Neural cell (in vitro differentiated cells): ENCODE measurements around the gene SHANK3. TPM values are rescaled to one million over a fixed set of nuclear protein-coding genes. Genes with fewer than 3 reads are reported as not detected.
"Not testable (repeated sequence)": the region's sequence is repeated elsewhere in the genome, so short reads cannot be mapped to it uniquely, and the experiment has no call there.

ENCODE experiments used
- H2AFZ ChIP-seq: fragments of 200-600, 300-800 bp; sonication (generic), shearing (Covaris generic); 2 replicates; pipeline ENCODE4 v1.6.0; 2014; ENCODE audit warnings: low read depth, mild to moderate bottlenecking, antibody characterized with exemption, low read length, moderate library complexity
- H3F3A ChIP-seq: fragments of 200-600 bp; shearing (Covaris generic); 2 replicates; pipeline ENCODE4 v1.6.1; 2016; ENCODE audit warnings: mild to moderate bottlenecking, moderate library complexity, mixed read lengths, antibody characterized with exemption, low read length; ENCODE audit not compliant: insufficient read depth, poor library complexity, severe bottlenecking
- H3K27ac ChIP-seq: fragments of 200-600, 300-800 bp; sonication (generic), shearing (Covaris generic); 2 replicates; pipeline ENCODE4 v1.5.1; 2014; ENCODE audit warnings: mild to moderate bottlenecking, low read length, moderate library complexity
- H3K27me3 ChIP-seq: fragments of 300-800, 200-600 bp; sonication (generic), shearing (Covaris generic); 2 replicates; pipeline ENCODE4 v1.6.0; 2014; ENCODE audit warnings: mild to moderate bottlenecking, low read depth, low read length, moderate library complexity; ENCODE audit not compliant: insufficient read depth
- H3K36me3 ChIP-seq: fragments of 300-800, 200-600 bp; sonication (generic), shearing (Covaris generic); 2 replicates; pipeline ENCODE4 v1.5.1; 2014; ENCODE audit warnings: mild to moderate bottlenecking, antibody characterized with exemption, low read length, moderate library complexity; ENCODE audit not compliant: insufficient read depth
- H3K4me2 ChIP-seq: fragments of 300-800, 200-600 bp; sonication (generic), shearing (Covaris generic); 2 replicates; pipeline ENCODE4 v1.6.0; 2014; ENCODE audit warnings: mild to moderate bottlenecking, low read length
- H3K4me3 ChIP-seq: fragments of 300-800, 200-600 bp; sonication (generic), shearing (Covaris generic); 2 replicates; pipeline ENCODE4 v1.5.1; 2014; ENCODE audit warnings: mild to moderate bottlenecking, low read length, moderate library complexity
- H3K79me2 ChIP-seq: fragments of 200-600 bp; shearing (Covaris generic); replicated peaks from 2 replicates; pipeline ENCODE4 v1.6.0; 2014; ENCODE audit warnings: mild to moderate bottlenecking, low read length, moderate library complexity; ENCODE audit not compliant: insufficient read depth
- H3K9ac ChIP-seq: fragments of 300-800, 200-600 bp; sonication (generic), shearing (Covaris generic); 2 replicates; pipeline ENCODE4 v1.6.1; 2016; ENCODE audit warnings: mild to moderate bottlenecking, low read length, mixed read lengths
- H3K9me2 ChIP-seq: fragments of 200-600 bp; shearing (Covaris generic); 2 replicates; pipeline ENCODE4 v1.6.1; 2016; ENCODE audit warnings: mild to moderate bottlenecking, low read length, mixed read lengths; ENCODE audit not compliant: insufficient read depth
- H3K9me3 ChIP-seq: fragments of 200-600, 300-800 bp; sonication (generic), shearing (Covaris generic); 2 replicates; pipeline ENCODE4 v1.6.1; 2016; ENCODE audit warnings: mild to moderate bottlenecking, mixed run types, low read length, moderate library complexity, mixed read lengths
- H4K20me1 ChIP-seq: fragments of 200-600 bp; shearing (Covaris generic); 2 replicates; pipeline ENCODE4 v1.6.1; 2016; ENCODE audit warnings: mild to moderate bottlenecking, mixed run types; ENCODE audit not compliant: insufficient read depth
- EP300 ChIP-seq: fragments of 450-650 bp; conservative IDR thresholded peaks from 2 replicates; pipeline ENCODE4 v1.6.1; 2014; ENCODE audit warnings: antibody characterized with exemption, mild to moderate bottlenecking, moderate library complexity; ENCODE audit not compliant: poor library complexity, severe bottlenecking
- EZH2 ChIP-seq: fragments of 200-600, 300-800 bp; shearing (Covaris generic), sonication (generic); IDR thresholded peaks from 2 replicates; pipeline ENCODE4 v1.6.1; 2014; ENCODE audit warnings: antibody characterized with exemption, low read length, borderline replicate concordance, mild to moderate bottlenecking; ENCODE audit not compliant: insufficient read depth, poor library complexity, severe bottlenecking
- MXI1 ChIP-seq: fragments of 450-650 bp; conservative IDR thresholded peaks from 2 replicates; pipeline ENCODE4 v1.6.1; 2014; ENCODE audit warnings: antibody characterized with exemption, mild to moderate bottlenecking; ENCODE audit not compliant: poor library complexity, severe bottlenecking
- RAD21 ChIP-seq: fragments of 450-650 bp; conservative IDR thresholded peaks from 2 replicates; pipeline ENCODE4 v1.6.1; 2014; ENCODE audit warnings: antibody characterized with exemption, mild to moderate bottlenecking, moderate library complexity
- REST ChIP-seq: IDR thresholded peaks from 2 replicates; pipeline ENCODE4 v1.6.1; 2012; ENCODE audit warnings: borderline replicate concordance
- SMC3 ChIP-seq: fragments of 450-650 bp; conservative IDR thresholded peaks from 2 replicates; pipeline ENCODE4 v1.6.1; 2014; ENCODE audit warnings: antibody characterized with exemption, mild to moderate bottlenecking, moderate library complexity; ENCODE audit not compliant: poor library complexity
- TAF1 ChIP-seq: IDR thresholded peaks from 2 replicates; pipeline ENCODE4 v1.6.1; 2012; ENCODE audit warnings: low read depth
- polyA plus RNA-seq: library from polyadenylated mRNA; depleted of rRNA; stranded (reverse); fragments of >200 nt; gene quantifications from 2 replicates; pipeline ENCODE4 v1.2.3, GENCODE V29; 2014
- TF ChIP-seq, protein P1 (sequence below): fragments of 450-650 bp; IDR thresholded peaks from 2 replicates; pipeline ENCODE4 v1.5.1; 2014; ENCODE audit warnings: antibody characterized with exemption, mild to moderate bottlenecking, moderate library complexity; ENCODE audit not compliant: poor library complexity, severe bottlenecking

SHANK3 gene
- polyA plus RNA-seq, 1 donor from 2014 or later: 5.5 TPM

DNA sequence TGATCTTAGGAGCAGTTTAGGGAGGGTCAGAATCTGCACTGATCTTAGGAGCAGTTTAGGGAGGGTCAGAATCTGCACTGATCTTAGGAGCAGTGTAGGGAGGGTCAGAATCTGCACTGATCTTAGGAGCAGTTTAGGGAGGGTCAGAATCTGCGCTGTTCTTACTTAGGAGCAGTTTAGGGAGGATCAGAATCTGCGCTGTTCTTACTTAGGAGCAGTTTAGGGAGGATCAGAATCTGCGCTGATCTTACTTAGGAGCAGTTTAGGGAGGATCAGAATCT lies 28.9 kb upstream of the SHANK3 start:
- H4K20me1 ChIP-seq, H3K9ac ChIP-seq, H3K4me2 ChIP-seq, H3K4me3 ChIP-seq, H3F3A ChIP-seq, H3K9me2 ChIP-seq, H3K9me3 ChIP-seq, H3K79me2 ChIP-seq, H3K36me3 ChIP-seq, H3K27me3 ChIP-seq, H2AFZ ChIP-seq, H3K27ac ChIP-seq: not testable (repeated sequence)

GRCh38 chr22:50653256-50653655 lies 19.4 kb upstream of the SHANK3 start:
- TF ChIP-seq RAD21 (no peak), TAF1 (no peak), SMC3 (no peak), EP300 (no peak), REST (no peak), EZH2 (no peak), MXI1 (no peak)
- TF ChIP-seq, protein P1, sequence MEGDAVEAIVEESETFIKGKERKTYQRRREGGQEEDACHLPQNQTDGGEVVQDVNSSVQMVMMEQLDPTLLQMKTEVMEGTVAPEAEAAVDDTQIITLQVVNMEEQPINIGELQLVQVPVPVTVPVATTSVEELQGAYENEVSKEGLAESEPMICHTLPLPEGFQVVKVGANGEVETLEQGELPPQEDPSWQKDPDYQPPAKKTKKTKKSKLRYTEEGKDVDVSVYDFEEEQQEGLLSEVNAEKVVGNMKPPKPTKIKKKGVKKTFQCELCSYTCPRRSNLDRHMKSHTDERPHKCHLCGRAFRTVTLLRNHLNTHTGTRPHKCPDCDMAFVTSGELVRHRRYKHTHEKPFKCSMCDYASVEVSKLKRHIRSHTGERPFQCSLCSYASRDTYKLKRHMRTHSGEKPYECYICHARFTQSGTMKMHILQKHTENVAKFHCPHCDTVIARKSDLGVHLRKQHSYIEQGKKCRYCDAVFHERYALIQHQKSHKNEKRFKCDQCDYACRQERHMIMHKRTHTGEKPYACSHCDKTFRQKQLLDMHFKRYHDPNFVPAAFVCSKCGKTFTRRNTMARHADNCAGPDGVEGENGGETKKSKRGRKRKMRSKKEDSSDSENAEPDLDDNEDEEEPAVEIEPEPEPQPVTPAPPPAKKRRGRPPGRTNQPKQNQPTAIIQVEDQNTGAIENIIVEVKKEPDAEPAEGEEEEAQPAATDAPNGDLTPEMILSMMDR: no peak
- Histone ChIP-seq H2AFZ (no peak overlapping the region), H3K79me2 (no peaks in the 10 kb centered on the region), H3K4me2 (no peak overlapping the region), H3K36me3 (no peaks in the 10 kb centered on the region), H3F3A (no peaks in the 10 kb centered on the region), H3K9ac (no peak overlapping the region), H4K20me1 (no peaks in the 10 kb centered on the region), H3K9me3 (peaks cover 5% of the 10 kb centered on the region), H3K27me3 (no peaks in the 10 kb centered on the region), H3K9me2 (no peaks in the 10 kb centered on the region), H3K27ac (no peak overlapping the region), H3K4me3 (no peak overlapping the region)

DNA sequence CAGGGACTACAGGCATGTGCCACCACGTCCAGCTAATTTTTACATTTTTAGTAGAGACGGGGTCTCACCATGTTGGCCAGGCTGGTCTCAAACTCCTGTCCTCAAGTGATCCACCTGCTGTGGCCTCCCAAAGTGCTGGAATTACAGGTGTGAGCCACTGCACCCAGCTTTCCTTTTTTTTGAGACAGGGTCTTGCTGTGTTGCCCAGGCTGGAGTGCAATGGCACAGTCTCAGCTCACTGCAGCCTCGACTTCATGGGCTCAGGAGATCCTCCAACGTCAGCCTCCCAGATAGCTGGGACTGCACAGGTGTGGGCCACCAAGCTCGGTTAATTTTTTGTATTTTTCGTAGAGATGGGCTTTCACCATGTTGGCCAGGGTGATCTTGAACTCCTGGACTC lies 18.0 kb upstream of the SHANK3 start:
- not testable (repeated sequence) for H3K4me2 ChIP-seq

More for the DNA sequence above, 18.0 kb upstream of the SHANK3 start:
- not testable (repeated sequence) for H3K27me3 ChIP-seq, H4K20me1 ChIP-seq, H2AFZ ChIP-seq, H3K4me3 ChIP-seq, H3K27ac ChIP-seq, H3K9me2 ChIP-seq, H3K9me3 ChIP-seq, H3F3A ChIP-seq, H3K9ac ChIP-seq, H3K79me2 ChIP-seq, H3K36me3 ChIP-seq
